Esophagus muscularis mucosa (tissue), 3 donors: ENCODE results near the gene VAMP8.
"Not testable (repeated sequence)": the region's sequence is repeated elsewhere in the genome, so short reads cannot be mapped to it uniquely, and the experiment has no call there.

Source experiments
- POLR2A ChIP-seq: fragments of 450-650 bp; IDR thresholded peaks from one replicate; pipeline ENCODE4 v1.6.1; 2017; ENCODE audit warnings: antibody characterized with exemption, moderate library complexity, mild to moderate bottlenecking, low read depth
- POLR2AphosphoS5 ChIP-seq, 2 donors: sonication (generic); formaldehyde crosslinking; IDR thresholded peaks; one replicate each; pipeline ENCODE4 v1.6.1; 2017; ENCODE audit warnings: antibody characterized with exemption in 2 of 2
- TF ChIP-seq, protein P1 (sequence below), 3 experiments: fragments of 200-600 bp in 2 of 3; fragments of 450-650 bp in 1 of 3; sonication (generic) in 2 of 3; IDR thresholded peaks; one replicate each; pipeline ENCODE4 v1.5.1; 2017 to 2019; ENCODE audit warnings: antibody characterized with exemption in 3 of 3, mild to moderate bottlenecking in 2 of 3, moderate library complexity in 1 of 3

DNA sequence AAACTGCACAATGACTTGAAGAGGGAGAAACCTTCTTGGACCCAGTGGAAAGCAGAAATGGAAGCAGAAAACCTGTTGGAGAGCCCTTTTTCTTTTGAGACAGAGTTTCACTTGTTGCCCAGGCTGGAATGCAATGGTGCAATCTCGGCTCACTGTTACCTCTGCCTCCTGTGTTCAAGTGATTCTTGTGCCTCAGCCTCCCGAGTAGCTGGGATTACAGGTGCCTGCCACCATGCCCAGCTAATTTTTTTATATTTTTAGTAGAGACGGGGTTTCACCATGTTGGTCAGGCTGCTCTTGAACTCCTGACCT lies 26.7 kb downstream of the VAMP8 start:
- not testable (repeated sequence) for TF ChIP-seq POLR2A; POLR2AphosphoS5 (IDR thresholded peaks at IDR 0.05)
- TF ChIP-seq, protein P1, sequence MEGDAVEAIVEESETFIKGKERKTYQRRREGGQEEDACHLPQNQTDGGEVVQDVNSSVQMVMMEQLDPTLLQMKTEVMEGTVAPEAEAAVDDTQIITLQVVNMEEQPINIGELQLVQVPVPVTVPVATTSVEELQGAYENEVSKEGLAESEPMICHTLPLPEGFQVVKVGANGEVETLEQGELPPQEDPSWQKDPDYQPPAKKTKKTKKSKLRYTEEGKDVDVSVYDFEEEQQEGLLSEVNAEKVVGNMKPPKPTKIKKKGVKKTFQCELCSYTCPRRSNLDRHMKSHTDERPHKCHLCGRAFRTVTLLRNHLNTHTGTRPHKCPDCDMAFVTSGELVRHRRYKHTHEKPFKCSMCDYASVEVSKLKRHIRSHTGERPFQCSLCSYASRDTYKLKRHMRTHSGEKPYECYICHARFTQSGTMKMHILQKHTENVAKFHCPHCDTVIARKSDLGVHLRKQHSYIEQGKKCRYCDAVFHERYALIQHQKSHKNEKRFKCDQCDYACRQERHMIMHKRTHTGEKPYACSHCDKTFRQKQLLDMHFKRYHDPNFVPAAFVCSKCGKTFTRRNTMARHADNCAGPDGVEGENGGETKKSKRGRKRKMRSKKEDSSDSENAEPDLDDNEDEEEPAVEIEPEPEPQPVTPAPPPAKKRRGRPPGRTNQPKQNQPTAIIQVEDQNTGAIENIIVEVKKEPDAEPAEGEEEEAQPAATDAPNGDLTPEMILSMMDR (IDR thresholded peaks at IDR 0.05), result not testable (repeated sequence)
